A549 (cell line): ENCODE data around the gene VAMP4. TPM values are rescaled to one million over a fixed set of nuclear protein-coding genes. Genes with fewer than 3 reads are reported as not detected.
A peak's percentile ranks its signal among the peaks of the same experiment; 100 is the strongest.

Source experiments
- ATAC-seq, 2 experiments: fragments of 200-7000 bp in 1 of 2; fragments of >200 bp in 1 of 2; cut with Nextera tagmentation in 1 of 2; cut with Tn5 transposase in 1 of 2; 3 replicates each; pipeline versions ENCODE4 v1.8.0 to v1.9.1; 2018 to 2020; ENCODE audit warnings: mild to moderate bottlenecking in 1 of 2, moderate library complexity in 1 of 2
- CTCF ChIA-PET: fragments of 300-600 bp; sonication (Branson Sonifier 250); formaldehyde crosslinking; extraction: SDS; loops from one replicate; lab custom pipeline; 2021; ENCODE audit warnings: antibody characterized with exemption, inconsistent platforms; lab: Yijun Ruan, JAX
- POLR2A ChIA-PET: fragments of 350-600 bp; formaldehyde crosslinking; extraction: SDS; loops from one replicate; lab custom pipeline; 2021; ENCODE audit warnings: antibody characterized with exemption, inconsistent platforms; lab: Yijun Ruan, JAX
- DNase-seq, 2 experiments: peaks; one replicate each; pipeline versions ENCODE4 v3.0.0 to v3.0.0-alpha.2; 2011 to 2016; ENCODE audit warnings: low read depth in 1 of 2, low spot score in 1 of 2
- FAIRE-seq: peaks from 2 replicates; lab custom pipeline; 2011; peaks lifted over from hg19 to GRCh38; lab: Jason Lieb, UNC
- H3K27ac ChIP-seq, 2 experiments: fragments of >200 bp; sonication (Bioruptor Twin); formaldehyde crosslinking; 3 replicates each; pipeline ENCODE4 v1.5.1; 2016 to 2017
- H3K4me1 ChIP-seq: fragments of >200 bp; sonication (Bioruptor Twin); formaldehyde crosslinking; 3 replicates; pipeline ENCODE4 v1.6.1; 2016
- H3K4me2 ChIP-seq: fragments of >200 bp; sonication (Bioruptor Twin); formaldehyde crosslinking; 3 replicates; pipeline ENCODE4 v1.6.1; 2016
- H3K4me3 ChIP-seq: fragments of >200 bp; sonication (Bioruptor Twin); formaldehyde crosslinking; 3 replicates; pipeline ENCODE4 v1.5.1; 2016
- H3K9me3 ChIP-seq: fragments of >200 bp; sonication (Bioruptor Twin); formaldehyde crosslinking; 3 replicates; pipeline ENCODE4 v1.6.1; 2016
- BHLHE40 ChIP-seq: IDR thresholded peaks from 2 replicates; pipeline ENCODE4 v1.6.1; 2012; ENCODE audit warnings: low read depth, low read length, inconsistent platforms
- CHD2 ChIP-seq: fragments of 150-350 bp; IDR thresholded peaks from 2 replicates; pipeline ENCODE4 v1.6.1; 2014; ENCODE audit warnings: low read length; ENCODE audit not compliant: partially characterized antibody
- EHMT2 ChIP-seq: fragments of 200-600 bp; sonication (generic); IDR thresholded peaks from 2 replicates; pipeline ENCODE4 v1.6.1; 2016; ENCODE audit warnings: antibody characterized with exemption, low read depth, mild to moderate bottlenecking, moderate library complexity
- EP300 ChIP-seq, 2 experiments: fragments of >200 bp; sonication (Bioruptor Twin); formaldehyde crosslinking; IDR thresholded peaks; 2 replicates in 1 of 2; 3 replicates in 1 of 2; pipeline ENCODE4 v1.6.1; 2016 to 2017
- ESRRA ChIP-seq: fragments of 150-350 bp; IDR thresholded peaks from 2 replicates; pipeline ENCODE4 v1.6.1; 2014; ENCODE audit warnings: mild to moderate bottlenecking, low read length, borderline replicate concordance
- FOSB ChIP-seq: fragments of 250-450 bp; sonication (Bioruptor Pico); IDR thresholded peaks from 2 replicates; pipeline ENCODE4 v1.5.0; 2020; ENCODE audit warnings: mild to moderate bottlenecking, moderate library complexity
- FOSL2 ChIP-seq, 2 experiments: fragments of 450-650 bp in 1 of 2; fragments of >200 bp in 1 of 2; sonication (Bioruptor Twin) in 1 of 2; formaldehyde crosslinking; IDR thresholded peaks; 2 replicates each; pipeline versions ENCODE4 v1.5.0 to v1.6.1; 2016 to 2020; ENCODE audit warnings: mild to moderate bottlenecking in 1 of 2, moderate library complexity in 1 of 2
- HDAC2 ChIP-seq: fragments of 200-600 bp; sonication (generic); IDR thresholded peaks from 2 replicates; pipeline ENCODE4 v1.6.1; 2016
- HEYL ChIP-seq: fragments of 250-450 bp; sonication (Bioruptor Pico); IDR thresholded peaks from 2 replicates; pipeline ENCODE4 v1.8.0; 2021; ENCODE audit warnings: mild to moderate bottlenecking, moderate library complexity
- HOXA7 ChIP-seq: fragments of 250-450 bp; sonication (Bioruptor Pico); IDR thresholded peaks from 2 replicates; pipeline ENCODE4 v1.5.0; 2020; ENCODE audit warnings: mild to moderate bottlenecking, moderate library complexity
- JUN ChIP-seq, 2 experiments: fragments of >200 bp; sonication (Bioruptor Twin); formaldehyde crosslinking; IDR thresholded peaks; 2 replicates in 1 of 2; 3 replicates in 1 of 2; pipeline ENCODE4 v1.6.1; 2016 to 2017
- KDM1A ChIP-seq: fragments of 200-600 bp; sonication (generic); IDR thresholded peaks from 2 replicates; pipeline ENCODE4 v1.6.1; 2016; ENCODE audit warnings: low read depth, mild to moderate bottlenecking
- KDM5A ChIP-seq: fragments of 200-600 bp; sonication (generic); IDR thresholded peaks from 2 replicates; pipeline ENCODE4 v1.6.1; 2016; ENCODE audit warnings: antibody characterized with exemption, mild to moderate bottlenecking
- MAFK ChIP-seq: fragments of 450-650 bp; IDR thresholded peaks from 2 replicates; pipeline ENCODE4 v1.6.1; 2014; ENCODE audit not compliant: partially characterized antibody
- MAZ ChIP-seq: fragments of 150-350 bp; IDR thresholded peaks from 2 replicates; pipeline ENCODE4 v1.6.1; 2014; ENCODE audit warnings: antibody characterized with exemption, low read depth, low read length, borderline replicate concordance
- MYC ChIP-seq: IDR thresholded peaks from 2 replicates; pipeline ENCODE4 v1.6.1; 2012; ENCODE audit warnings: mild to moderate bottlenecking, inconsistent platforms, low read length, improper control_type of control experiment, borderline replicate concordance
- NFE2L2 ChIP-seq: fragments of 150-350 bp; conservative IDR thresholded peaks from 2 replicates; pipeline ENCODE4 v1.6.1; 2014; ENCODE audit warnings: low read length
- PHF8 ChIP-seq: fragments of 200-600 bp; sonication (generic); IDR thresholded peaks from 2 replicates; pipeline ENCODE4 v1.6.1; 2016; ENCODE audit warnings: low read depth, mild to moderate bottlenecking, antibody characterized with exemption, moderate library complexity, borderline replicate concordance
- RCOR1 ChIP-seq: fragments of 150-350 bp; IDR thresholded peaks from 2 replicates; pipeline ENCODE4 v1.6.1; 2014; ENCODE audit warnings: antibody characterized with exemption, low read length, low read depth
- ZSCAN20 ChIP-seq: fragments of 250-450 bp; sonication (Bioruptor Pico); IDR thresholded peaks from 2 replicates; pipeline ENCODE4 v1.8.0; 2022; ENCODE audit warnings: mild to moderate bottlenecking, moderate library complexity
- WGBS: methylation state at CpG from one replicate; pipeline ENCODE4 v1.1.6; 2017; ENCODE audit errors: missing lambda C conversion rate; 5-methylcytosine and 5-hydroxymethylcytosine counted together
- polyA plus RNA-seq, 4 experiments: library from polyadenylated mRNA; depleted of rRNA in 3 of 4; stranded (reverse); fragments of >200 nt; fragmentation: RNase III in 1 of 4; extraction: RNeasy Plus Mini Kit Qiagen cat#74134 plus additional on column Dnase treatment in 1 of 4; gene quantifications; 2 replicates in 3 of 4; 3 replicates in 1 of 4; pipeline ENCODE4 v1.2.3, GENCODE V29; 2011 to 2017
- TF ChIP-seq, protein P1 (sequence below): fragments of >200 bp; sonication (Bioruptor Twin); formaldehyde crosslinking; IDR thresholded peaks from 2 replicates; pipeline ENCODE4 v1.6.1; 2016
- TF ChIP-seq, protein P2 (sequence below): IDR thresholded peaks from 2 replicates; pipeline ENCODE4 v1.6.1; 2012
- TF ChIP-seq, protein P3 (sequence below): fragments of 200-600 bp; sonication (generic); IDR thresholded peaks from 2 replicates; pipeline ENCODE4 v1.6.1; 2016; ENCODE audit warnings: antibody characterized with exemption, mild to moderate bottlenecking, moderate library complexity

VAMP4 gene
- polyA plus RNA-seq, 2 of the 4 experiments (the other 2 are of a cell fraction): 4.3 to 9.3 TPM

DNA sequence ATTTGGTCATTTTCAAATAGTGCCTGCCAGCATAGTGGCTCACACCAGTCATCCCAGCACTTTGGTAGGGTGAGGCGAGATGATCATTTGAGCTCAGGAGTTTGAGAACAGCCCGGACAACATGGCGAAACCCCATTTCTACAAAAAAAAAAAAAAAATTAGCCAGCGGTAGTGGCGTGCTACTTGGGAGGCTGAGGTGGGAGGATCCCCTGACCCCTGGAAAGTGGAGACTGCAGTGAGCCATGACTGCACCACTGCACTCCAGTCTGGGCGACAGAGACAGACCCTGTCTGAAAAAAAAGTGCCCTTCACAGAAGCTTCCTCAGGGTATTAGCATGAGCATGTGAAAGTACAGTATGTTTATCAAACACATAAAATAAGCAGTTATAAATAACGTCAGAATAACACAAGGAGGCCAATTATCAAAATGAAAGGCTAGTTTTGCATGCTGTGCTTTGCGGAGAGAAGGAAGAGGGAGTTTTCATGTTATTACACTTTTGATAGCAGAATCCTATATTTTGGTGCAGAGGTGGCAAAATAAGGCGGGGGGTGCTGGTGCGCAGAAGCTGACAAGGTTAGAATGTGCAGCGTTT, 38.8 kb upstream of the VAMP4 start:
- ATAC-seq: peak; percentile 1 to 22; a peak in 5 of 6 replicates
- TF ChIP-seq EHMT2 (no peak), JUN (IDR thresholded peaks at IDR 0.05) (peak in 1 of 2 experiments; percentile 4; a peak in 1 of 5 replicates), RCOR1 (no peak), MAZ (no peak), CHD2 (no peak), FOSB (CRISPR knock-in tag) (no peak), HDAC2 (no peak), ZSCAN20 (CRISPR knock-in tag) (no peak), NFE2L2 (no peak), PHF8 (peak; percentile 66; the same call in 1 of the 2 replicates), ESRRA (no peak), KDM5A (no peak), MAFK (no peak), MYC (no peak), BHLHE40 (no peak)
- TF ChIP-seq, protein P1, sequence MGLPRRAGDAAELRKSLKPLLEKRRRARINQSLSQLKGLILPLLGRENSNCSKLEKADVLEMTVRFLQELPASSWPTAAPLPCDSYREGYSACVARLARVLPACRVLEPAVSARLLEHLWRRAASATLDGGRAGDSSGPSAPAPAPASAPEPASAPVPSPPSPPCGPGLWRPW: no peak
- TF ChIP-seq, protein P2, sequence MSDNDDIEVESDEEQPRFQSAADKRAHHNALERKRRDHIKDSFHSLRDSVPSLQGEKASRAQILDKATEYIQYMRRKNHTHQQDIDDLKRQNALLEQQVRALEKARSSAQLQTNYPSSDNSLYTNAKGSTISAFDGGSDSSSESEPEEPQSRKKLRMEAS: no peak
- ChIA-PET POLR2A (interaction anchor here (1.0 to 2.9 kb wide), 6 partner anchors 18 to 135 kb away, joined by 3 to 27 read pairs (median 5); partner anchors contain the start of gene VAMP4), CTCF (interaction anchor here (0.7 to 1.6 kb wide), 6 partner anchors 10 to 203 kb away, joined by 3 to 4 read pairs (median 4); no protein-coding TSS in a partner anchor)
- H3K4me1 ChIP-seq: peaks cover 9% of the 10 kb centered on the region; the same call in 1 of the 3 replicates
- no peaks in the 10 kb centered on the region for H3K9me3 ChIP-seq
- WGBS: 45% methylated on average over 11 of the region's 11 CpGs
- peak overlapping the region; percentile 85 to 90 for H3K27ac ChIP-seq
- no peak for DNase-seq
- no peak for FAIRE-seq
- H3K4me3 ChIP-seq: peak overlapping the region; percentile 46
- H3K4me2 ChIP-seq: peak overlapping the region; percentile 80

DNA sequence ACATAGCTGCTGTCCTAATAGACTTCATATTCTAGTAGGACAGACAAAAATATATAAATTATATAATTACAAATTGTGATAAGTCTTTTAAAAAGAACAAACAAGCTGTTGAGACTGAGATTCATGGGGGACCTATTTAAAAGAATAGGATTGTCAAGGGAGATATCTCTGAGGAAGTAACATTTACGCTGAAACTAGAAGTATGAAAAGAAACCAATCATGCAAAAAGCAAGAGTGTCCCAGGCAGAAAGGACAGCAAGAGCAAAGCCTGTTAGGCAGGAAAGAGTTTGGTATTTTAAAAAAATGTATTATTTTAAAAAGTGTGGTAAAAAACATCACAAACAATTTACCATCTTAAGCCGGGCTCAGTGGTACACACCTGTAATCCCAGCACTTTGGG, 30.4 kb upstream of the VAMP4 start:
- Histone ChIP-seq H3K27ac (no peak overlapping the region), H3K4me2 (no peak overlapping the region), H3K4me1 (no peaks in the 10 kb centered on the region), H3K9me3 (no peaks in the 10 kb centered on the region), H3K4me3 (no peak overlapping the region)
- TF ChIP-seq KDM1A (no peak), MAFK (no peak), HEYL (no peak), NFE2L2 (no peak), HOXA7 (CRISPR knock-in tag) (no peak), EP300 (IDR thresholded peaks at IDR 0.05) (no peak), KDM5A (no peak), FOSL2 (IDR thresholded peaks at IDR 0.05) (no peak), FOSL2 (CRISPR knock-in tag; IDR thresholded peaks at IDR 0.05) (no peak)
- TF ChIP-seq, protein P3, sequence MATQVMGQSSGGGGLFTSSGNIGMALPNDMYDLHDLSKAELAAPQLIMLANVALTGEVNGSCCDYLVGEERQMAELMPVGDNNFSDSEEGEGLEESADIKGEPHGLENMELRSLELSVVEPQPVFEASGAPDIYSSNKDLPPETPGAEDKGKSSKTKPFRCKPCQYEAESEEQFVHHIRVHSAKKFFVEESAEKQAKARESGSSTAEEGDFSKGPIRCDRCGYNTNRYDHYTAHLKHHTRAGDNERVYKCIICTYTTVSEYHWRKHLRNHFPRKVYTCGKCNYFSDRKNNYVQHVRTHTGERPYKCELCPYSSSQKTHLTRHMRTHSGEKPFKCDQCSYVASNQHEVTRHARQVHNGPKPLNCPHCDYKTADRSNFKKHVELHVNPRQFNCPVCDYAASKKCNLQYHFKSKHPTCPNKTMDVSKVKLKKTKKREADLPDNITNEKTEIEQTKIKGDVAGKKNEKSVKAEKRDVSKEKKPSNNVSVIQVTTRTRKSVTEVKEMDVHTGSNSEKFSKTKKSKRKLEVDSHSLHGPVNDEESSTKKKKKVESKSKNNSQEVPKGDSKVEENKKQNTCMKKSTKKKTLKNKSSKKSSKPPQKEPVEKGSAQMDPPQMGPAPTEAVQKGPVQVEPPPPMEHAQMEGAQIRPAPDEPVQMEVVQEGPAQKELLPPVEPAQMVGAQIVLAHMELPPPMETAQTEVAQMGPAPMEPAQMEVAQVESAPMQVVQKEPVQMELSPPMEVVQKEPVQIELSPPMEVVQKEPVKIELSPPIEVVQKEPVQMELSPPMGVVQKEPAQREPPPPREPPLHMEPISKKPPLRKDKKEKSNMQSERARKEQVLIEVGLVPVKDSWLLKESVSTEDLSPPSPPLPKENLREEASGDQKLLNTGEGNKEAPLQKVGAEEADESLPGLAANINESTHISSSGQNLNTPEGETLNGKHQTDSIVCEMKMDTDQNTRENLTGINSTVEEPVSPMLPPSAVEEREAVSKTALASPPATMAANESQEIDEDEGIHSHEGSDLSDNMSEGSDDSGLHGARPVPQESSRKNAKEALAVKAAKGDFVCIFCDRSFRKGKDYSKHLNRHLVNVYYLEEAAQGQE: no peak
- DNase-seq (no peak), ATAC-seq (no peak), FAIRE-seq (no peak)
- CTCF ChIA-PET: no interaction called here
- POLR2A ChIA-PET: no interaction called here
- 77% methylated on average over 2 of the region's 2 CpGs for WGBS
